ENCODE measurements around the gene TCIRG1. TPM values are rescaled to one million over a fixed set of nuclear protein-coding genes. Genes with fewer than 3 reads are reported as not detected.

TCIRG1 gene
- total RNA-seq, 2 experiments from 2014 or later, result 199 to 201 TPM

DNA sequence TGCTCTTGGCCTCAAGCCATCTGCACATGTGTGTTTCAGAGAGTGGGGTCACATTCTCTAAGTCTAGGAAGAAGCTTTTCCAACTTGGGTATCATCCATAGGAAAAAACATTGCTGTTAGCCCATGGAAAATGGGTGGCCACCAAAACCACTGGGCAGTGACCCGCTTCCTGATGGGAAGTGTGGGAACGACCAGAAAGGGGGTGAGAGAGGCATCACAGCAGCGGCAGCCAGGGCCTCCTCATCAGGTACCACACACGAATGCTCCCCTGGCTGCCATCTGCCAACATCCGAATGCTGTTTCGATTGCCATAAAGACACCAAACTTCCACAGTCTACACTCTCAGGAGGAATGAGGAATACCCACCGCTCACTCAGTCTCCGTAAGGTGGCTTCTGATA lies 42.0 kb downstream of the TCIRG1 start:
- DNase-seq (ENCODE audit: low spot score), result no peak
- intact Hi-C loops (cut with micrococcal nuclease; ENCODE audit: unreplicated experiment), result no loop called here
- CTCF ChIA-PET (ENCODE audit: unreplicated experiment), result no interaction called here
- Histone ChIP-seq H4K20me1 (ENCODE audit: insufficient read depth, low read length) (no peaks in the 10 kb centered on the region), H3K9me2 (ENCODE audit: insufficient read depth, low read length) (no peaks in the 10 kb centered on the region), H3K36me3 (ENCODE audit: insufficient read depth, low read length) (peaks cover 19% of the 10 kb centered on the region), H3K4me3 (ENCODE audit: low read depth, low read length, poor library complexity, severe bottlenecking) (no peak overlapping the region), H3K4me1 (ENCODE audit: insufficient read depth, low read length, poor library complexity, severe bottlenecking) (no peaks in the 10 kb centered on the region), H3K4me2 (ENCODE audit: low read length) (no peak overlapping the region), H3K79me2 (ENCODE audit: insufficient read depth, low read depth, low read length) (no peaks in the 10 kb centered on the region), H3K27ac (ENCODE audit: low read depth, low read length, poor library complexity, severe bottlenecking) (no peak overlapping the region), H3K9me3 (ENCODE audit: low read length) (no peaks in the 10 kb centered on the region), H2AFZ (ENCODE audit: low read length) (no peak overlapping the region)
- BruUV-seq (replicated peaks), result no TSS peak
- TF ChIP-seq EZH2phosphoT487 (IDR thresholded peaks at IDR 0.05; ENCODE audit: borderline replicate concordance, low read depth, low read length), result no peak
- POLR2A ChIA-PET, result interaction anchor here (0.7 kb wide), 1 partner anchor 17 kb away, joined by 3 read pairs; no protein-coding TSS in a partner anchor

DNA sequence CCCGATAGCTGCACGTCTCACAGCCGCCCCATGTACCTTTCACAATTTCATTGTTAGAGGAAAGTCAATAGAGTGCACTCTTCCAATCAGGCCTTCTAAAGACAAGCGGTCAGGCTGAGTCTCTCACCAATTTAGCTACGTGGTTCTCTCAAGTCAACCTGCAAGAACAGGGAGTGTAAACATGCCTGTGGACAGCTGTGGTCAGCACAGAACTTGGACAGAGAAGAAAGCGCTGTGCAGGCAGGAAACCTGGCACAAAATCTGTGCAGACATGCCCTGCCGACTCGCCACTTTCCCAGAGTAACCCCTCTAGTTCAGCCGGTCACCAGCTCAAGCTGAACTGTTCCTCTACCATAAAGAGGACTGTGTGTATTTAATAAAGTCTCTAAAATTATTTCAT lies 42.9 kb downstream of the TCIRG1 start:
- H3K9me3 ChIP-seq (ENCODE audit: low read length), result no peaks in the 10 kb centered on the region
- intact Hi-C loops (cut with micrococcal nuclease; ENCODE audit: unreplicated experiment), result no loop called here
- H2AFZ ChIP-seq (ENCODE audit: low read length), result no peak overlapping the region
- no peaks in the 10 kb centered on the region for H3K9me2 ChIP-seq (ENCODE audit: insufficient read depth, low read length)
- ChIA-PET POLR2A (no interaction called here), CTCF (ENCODE audit: unreplicated experiment) (no interaction called here)
- no TSS peak for BruUV-seq (replicated peaks)
- H3K27ac ChIP-seq (ENCODE audit: low read depth, low read length, poor library complexity, severe bottlenecking), result no peak overlapping the region
- peaks cover 19% of the 10 kb centered on the region for H3K36me3 ChIP-seq (ENCODE audit: insufficient read depth, low read length)
- no peak overlapping the region for H3K4me3 ChIP-seq (ENCODE audit: low read depth, low read length, poor library complexity, severe bottlenecking)
- no peaks in the 10 kb centered on the region for H3K79me2 ChIP-seq (ENCODE audit: insufficient read depth, low read depth, low read length)
- no peaks in the 10 kb centered on the region for H3K4me1 ChIP-seq (ENCODE audit: insufficient read depth, low read length, poor library complexity, severe bottlenecking)
- no peak overlapping the region for H3K4me2 ChIP-seq (ENCODE audit: low read length)
- no peaks in the 10 kb centered on the region for H4K20me1 ChIP-seq (ENCODE audit: insufficient read depth, low read length)
- no peak for DNase-seq (ENCODE audit: low spot score)
- no peak for TF ChIP-seq EZH2phosphoT487 (IDR thresholded peaks at IDR 0.05; ENCODE audit: borderline replicate concordance, low read depth, low read length)
- TF ChIP-seq CTCF (conservative IDR thresholded peaks at IDR 0.05; ENCODE audit: low read length), result no peak

DNA sequence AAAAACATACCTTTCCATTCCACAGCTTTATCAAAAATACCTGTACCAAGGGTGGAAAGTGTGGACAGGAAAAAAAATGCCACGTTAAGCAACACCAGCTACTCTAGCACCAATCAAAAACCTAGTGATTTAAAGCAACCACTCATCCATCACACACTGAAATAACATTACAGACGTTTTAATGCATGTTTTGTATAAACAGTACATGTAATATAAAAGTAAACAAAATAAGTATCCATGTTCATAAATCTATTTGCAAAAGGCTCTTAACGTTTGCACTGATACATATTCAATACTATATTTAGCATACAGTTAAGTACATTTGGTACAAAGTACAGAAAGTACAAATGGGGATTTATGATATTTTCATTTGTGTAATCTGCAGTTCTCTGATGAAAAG lies 43.7 kb downstream of the TCIRG1 start:
- Histone ChIP-seq H2AFZ (ENCODE audit: low read length) (no peak overlapping the region), H3K27ac (ENCODE audit: low read depth, low read length, poor library complexity, severe bottlenecking) (no peak overlapping the region), H3K4me3 (ENCODE audit: low read depth, low read length, poor library complexity, severe bottlenecking) (no peak overlapping the region), H3K9me3 (ENCODE audit: low read length) (no peaks in the 10 kb centered on the region), H4K20me1 (ENCODE audit: insufficient read depth, low read length) (no peaks in the 10 kb centered on the region), H3K79me2 (ENCODE audit: insufficient read depth, low read depth, low read length) (no peaks in the 10 kb centered on the region), H3K36me3 (ENCODE audit: insufficient read depth, low read length) (peaks cover 19% of the 10 kb centered on the region), H3K4me2 (ENCODE audit: low read length) (no peak overlapping the region), H3K9me2 (ENCODE audit: insufficient read depth, low read length) (no peaks in the 10 kb centered on the region), H3K4me1 (ENCODE audit: insufficient read depth, low read length, poor library complexity, severe bottlenecking) (no peaks in the 10 kb centered on the region)
- no peak for TF ChIP-seq CTCF (conservative IDR thresholded peaks at IDR 0.05; ENCODE audit: low read length)
- no peak for TF ChIP-seq EZH2phosphoT487 (IDR thresholded peaks at IDR 0.05; ENCODE audit: borderline replicate concordance, low read depth, low read length)
- BruUV-seq (replicated peaks), result no TSS peak
- DNase-seq (ENCODE audit: low spot score), result no peak
- CTCF ChIA-PET (ENCODE audit: unreplicated experiment), result no interaction called here
- intact Hi-C loops (cut with micrococcal nuclease; ENCODE audit: unreplicated experiment), result no loop called here
- POLR2A ChIA-PET, result no interaction called here

Measured in OCI-LY7 (cell line).